IMR-90 (cell line): ENCODE data around the gene PCOLCE2. TPM values are rescaled to one million over a fixed set of nuclear protein-coding genes. Genes with fewer than 3 reads are reported as not detected.

Experiments used
- ATAC-seq: fragments of 200-7000 bp; cut with Tn5 transposase; 2 replicates; pipeline ENCODE4 v1.9.1; 2020; ENCODE audit warnings: low read depth, mild to moderate bottlenecking, moderate library complexity
- BruUV-seq: library from RNA; stranded (reverse); fragments of 400-500 nt; replicated peaks from 2 replicates; lab custom pipeline; 2021; lab: Mats Ljungman, UMichigan
- CTCF ChIA-PET: fragments of 300-600 bp; formaldehyde crosslinking; extraction: SDS; loops from one replicate; lab custom pipeline; 2021; ENCODE audit warnings: antibody characterized with exemption; lab: Yijun Ruan, JAX
- POLR2A ChIA-PET: fragments of 300-600 bp; sonication (Branson Sonifier 250); formaldehyde crosslinking; loops from one replicate; lab custom pipeline; 2022; ENCODE audit warnings: antibody characterized with exemption; ENCODE audit not compliant: unreplicated experiment; lab: Charles Lee
- DNase-seq: peaks from one replicate; pipeline ENCODE4 v3.0.0; 2013
- H2AFZ ChIP-seq: replicated peaks from 2 replicates; pipeline ENCODE3; 2013; ENCODE audit warnings: low read length, mild to moderate bottlenecking; ENCODE audit not compliant: poor library complexity
- H2AK5ac ChIP-seq: 2 replicates; pipeline ENCODE4 v1.6.1; 2013; ENCODE audit warnings: low read depth, low read length, inconsistent platforms
- H2AK9ac ChIP-seq: replicated peaks from 2 replicates; pipeline ENCODE3; 2013; ENCODE audit warnings: mild to moderate bottlenecking, low read depth, low read length, moderate library complexity; ENCODE audit not compliant: poor library complexity
- H2BK120ac ChIP-seq: 2 replicates; pipeline ENCODE4 v1.6.1; 2013; ENCODE audit warnings: low read depth, low read length, inconsistent platforms
- H2BK15ac ChIP-seq: 3 replicates; pipeline ENCODE4 v1.6.1; 2013; ENCODE audit warnings: low read depth, low read length, inconsistent platforms
- H2BK20ac ChIP-seq: 2 replicates; pipeline ENCODE4 v1.6.1; 2013; ENCODE audit warnings: low read depth, mild to moderate bottlenecking, inconsistent platforms, low read length, moderate library complexity
- H2BK5ac ChIP-seq: 2 replicates; pipeline ENCODE4 v1.6.1; 2013; ENCODE audit warnings: mild to moderate bottlenecking, low read depth, low read length, inconsistent platforms; ENCODE audit not compliant: poor library complexity, severe bottlenecking
- H3K14ac ChIP-seq: replicated peaks from 2 replicates; pipeline ENCODE4 v1.6.1; 2013; ENCODE audit warnings: low read depth, low read length, inconsistent platforms
- H3K18ac ChIP-seq: 2 replicates; pipeline ENCODE4 v1.6.1; 2013; ENCODE audit warnings: low read depth, low read length, control low read depth
- H3K23ac ChIP-seq: 2 replicates; pipeline ENCODE4 v1.6.1; 2013; ENCODE audit warnings: low read depth, low read length, inconsistent platforms
- H3K27ac ChIP-seq: 2 replicates; pipeline ENCODE4 v1.5.1; 2013; ENCODE audit warnings: mild to moderate bottlenecking, control low read depth, low read length; ENCODE audit not compliant: insufficient read depth
- H3K27me3 ChIP-seq: 2 replicates; pipeline ENCODE4 v1.6.1; 2013; ENCODE audit warnings: low read length; ENCODE audit not compliant: control insufficient read depth, insufficient read depth
- H3K36me3 ChIP-seq: 2 replicates; pipeline ENCODE4 v1.6.1; 2013; ENCODE audit warnings: low read length, mixed read lengths; ENCODE audit not compliant: control insufficient read depth, insufficient read depth
- H3K4ac ChIP-seq: 2 replicates; pipeline ENCODE4 v1.6.1; 2013; ENCODE audit warnings: low read depth, low read length, inconsistent platforms
- H3K4me1 ChIP-seq: 2 replicates; pipeline ENCODE4 v1.6.1; 2013; ENCODE audit warnings: low read length, mixed read lengths; ENCODE audit not compliant: control insufficient read depth, insufficient read depth
- H3K4me2 ChIP-seq: 2 replicates; pipeline ENCODE4 v1.6.1; 2013; ENCODE audit warnings: low read depth, mild to moderate bottlenecking, control low read depth, low read length, moderate library complexity
- H3K4me3 ChIP-seq: 2 replicates; pipeline ENCODE4 v1.5.1; 2013; ENCODE audit warnings: low read depth, mild to moderate bottlenecking, control low read depth, low read length, moderate library complexity; ENCODE audit not compliant: insufficient read depth
- H3K56ac ChIP-seq: 2 replicates; pipeline ENCODE4 v1.6.1; 2013; ENCODE audit warnings: low read length, inconsistent platforms; ENCODE audit not compliant: insufficient read depth; ENCODE audit errors: extremely low read depth
- H3K79me1 ChIP-seq, 2 experiments: 2 replicates each; pipeline ENCODE4 v1.6.1; 2013; ENCODE audit warnings: low read length in 2 of 2, inconsistent platforms in 1 of 2, low read depth in 1 of 2
- H3K9ac ChIP-seq: 2 replicates; pipeline ENCODE4 v1.6.1; 2013; ENCODE audit warnings: low read depth, low read length, control low read depth
- H3K9me1 ChIP-seq: 2 replicates; pipeline ENCODE4 v1.6.1; 2013; ENCODE audit warnings: low read length, inconsistent platforms; ENCODE audit not compliant: insufficient read depth
- H3K9me3 ChIP-seq: 2 replicates; pipeline ENCODE4 v1.6.1; 2013; ENCODE audit warnings: low read length; ENCODE audit not compliant: control insufficient read depth, insufficient read depth
- H4K20me1 ChIP-seq: 2 replicates; pipeline ENCODE4 v1.6.1; 2013; ENCODE audit warnings: low read length, inconsistent platforms; ENCODE audit not compliant: insufficient read depth
- H4K5ac ChIP-seq: 2 replicates; pipeline ENCODE4 v1.6.1; 2013; ENCODE audit warnings: mild to moderate bottlenecking, low read depth, low read length, control low read depth
- H4K8ac ChIP-seq, 2 experiments: 2 replicates each; pipeline ENCODE4 v1.6.1; 2013; ENCODE audit warnings: low read depth in 2 of 2, low read length in 2 of 2, control low read depth in 1 of 2, inconsistent platforms in 1 of 2
- H4K91ac ChIP-seq: 2 replicates; pipeline ENCODE4 v1.6.1; 2013; ENCODE audit warnings: low read depth, low read length, inconsistent platforms; ENCODE audit not compliant: insufficient read depth
- CEBPB ChIP-seq: IDR thresholded peaks from 2 replicates; pipeline ENCODE4 v1.6.1; 2012; ENCODE audit warnings: low read depth, low read length, improper control_type of control experiment
- MAFK ChIP-seq: IDR thresholded peaks from 2 replicates; pipeline ENCODE4 v1.6.1; 2012; ENCODE audit warnings: low read depth, low read length, improper control_type of control experiment
- RCOR1 ChIP-seq: IDR thresholded peaks from 2 replicates; pipeline ENCODE4 v1.6.1; 2012; ENCODE audit warnings: mild to moderate bottlenecking, low read length, improper control_type of control experiment; ENCODE audit not compliant: insufficient replicate concordance
- WGBS, 2 experiments: methylation state at CpG; one replicate each; pipeline versions ENCODE4 v1.1.5 to v1.1.7; 2013; ENCODE audit warnings: missing lambda C conversion rate in 2 of 2; ENCODE audit not compliant: insufficient read length in 1 of 2; ENCODE audit errors: extremely low coverage in 2 of 2; 5-methylcytosine and 5-hydroxymethylcytosine counted together
- dilution Hi-C: fragments of 300-500 bp; cut with HindIII; formaldehyde crosslinking; loops from one replicate; pipeline ENCODE4 v1.14.3; 2018; ENCODE audit warnings: low sequenced_read_pairs; ENCODE audit not compliant: unreplicated experiment
- in situ Hi-C: fragments of 300-500 bp; cut with MboI; formaldehyde crosslinking; loops from 3 replicates; pipeline ENCODE4 v1.14.3; 2019; ENCODE audit warnings: low sequenced_read_pairs, inconsistent platforms, mixed read lengths
- intact Hi-C: fragments of 100-400 bp; cut with micrococcal nuclease; formaldehyde crosslinking; loops from 2 replicates; pipeline ENCODE4 v1.10.0; 2022
- polyA plus RNA-seq, 3 experiments: library from polyadenylated mRNA; depleted of rRNA; stranded (reverse); fragments of >200 nt; gene quantifications; 2 replicates each; pipeline ENCODE4 v1.2.3, GENCODE V29; 2012; ENCODE audit warnings: low replicate concordance in 1 of 3
- total RNA-seq: library from RNA; depleted of rRNA; stranded (reverse); fragments of >200 nt; gene quantifications from 2 replicates; pipeline ENCODE4 v1.2.3, GENCODE V29; 2012

PCOLCE2 gene
- total and polyA plus RNA-seq, 2 of the 4 experiments (the other 2 are of a cell fraction) = 0.50 to 0.54 TPM

- TF ChIP-seq MAFK (peak; percentile 64), CEBPB (peak; percentile 71), RCOR1 (no peak)
- no peak overlapping the region for H2BK20ac ChIP-seq
- no peak overlapping the region for H3K23ac ChIP-seq
- no peaks in the 10 kb centered on the region for H3K79me1 ChIP-seq
- no peaks in the 10 kb centered on the region; the same call in 1 of the 2 replicates for H3K9me1 ChIP-seq
- H3K27me3 ChIP-seq = peaks cover 9% of the 10 kb centered on the region
- ATAC-seq (peak; percentile 68), DNase-seq (peak; percentile 66)
- no peaks in the 10 kb centered on the region for H4K20me1 ChIP-seq
- no peaks in the 10 kb centered on the region for H3K36me3 ChIP-seq
- no peak overlapping the region for H2AK5ac ChIP-seq
- in situ Hi-C loops (no loop called here), dilution Hi-C loops (no loop called here), intact Hi-C loops (no loop called here)
- no peak overlapping the region for H4K8ac ChIP-seq
- H3K4ac ChIP-seq = no peak overlapping the region
- ChIA-PET CTCF (no interaction called here), POLR2A (no interaction called here)
- H2BK120ac ChIP-seq = no peak overlapping the region
- no peak overlapping the region for H2BK15ac ChIP-seq
- H3K18ac ChIP-seq = no peak overlapping the region
- H3K9ac ChIP-seq = no peak overlapping the region
- no peak overlapping the region for H2BK5ac ChIP-seq
- no peak overlapping the region for H2AFZ ChIP-seq
- H3K4me2 ChIP-seq = no peak overlapping the region
- no peaks in the 10 kb centered on the region for H3K9me3 ChIP-seq
- no peak overlapping the region for H3K27ac ChIP-seq
- H2AK9ac ChIP-seq = no peak overlapping the region
- H3K14ac ChIP-seq = no peak overlapping the region
- WGBS, 2 experiments = no CpG with 5 or more reads among the region's 2 CpGs
- H3K4me3 ChIP-seq = no peak overlapping the region
- H4K5ac ChIP-seq = no peak overlapping the region
- H3K4me1 ChIP-seq = no peaks in the 10 kb centered on the region
- H3K56ac ChIP-seq = no peak overlapping the region
- no peak overlapping the region for H4K91ac ChIP-seq
- BruUV-seq = no TSS peak
Measured at GRCh38 chr3:142850395-142851023, 38.4 kb downstream of the PCOLCE2 start.
